Activated CD8-positive, alpha-beta memory T cell treated with anti-CD3 and anti-CD28 coated beads for 4 hours (primary cell): ENCODE results near the gene FCN3.

Experiments
- DNase-seq, 2 donors: peaks; one replicate each; pipeline ENCODE4 v3.0.0-alpha.2; 2020; ENCODE audit warnings: low read depth in 2 of 2

Gene FCN3

GRCh38 chr1:27358038-27358927 is 16.3 kb downstream of the FCN3 start:
- no peak for DNase-seq

GRCh38 chr1:27357281-27358037 is 17.2 kb downstream of the FCN3 start:
- DNase-seq = peak; percentile 59 to 61

DNA sequence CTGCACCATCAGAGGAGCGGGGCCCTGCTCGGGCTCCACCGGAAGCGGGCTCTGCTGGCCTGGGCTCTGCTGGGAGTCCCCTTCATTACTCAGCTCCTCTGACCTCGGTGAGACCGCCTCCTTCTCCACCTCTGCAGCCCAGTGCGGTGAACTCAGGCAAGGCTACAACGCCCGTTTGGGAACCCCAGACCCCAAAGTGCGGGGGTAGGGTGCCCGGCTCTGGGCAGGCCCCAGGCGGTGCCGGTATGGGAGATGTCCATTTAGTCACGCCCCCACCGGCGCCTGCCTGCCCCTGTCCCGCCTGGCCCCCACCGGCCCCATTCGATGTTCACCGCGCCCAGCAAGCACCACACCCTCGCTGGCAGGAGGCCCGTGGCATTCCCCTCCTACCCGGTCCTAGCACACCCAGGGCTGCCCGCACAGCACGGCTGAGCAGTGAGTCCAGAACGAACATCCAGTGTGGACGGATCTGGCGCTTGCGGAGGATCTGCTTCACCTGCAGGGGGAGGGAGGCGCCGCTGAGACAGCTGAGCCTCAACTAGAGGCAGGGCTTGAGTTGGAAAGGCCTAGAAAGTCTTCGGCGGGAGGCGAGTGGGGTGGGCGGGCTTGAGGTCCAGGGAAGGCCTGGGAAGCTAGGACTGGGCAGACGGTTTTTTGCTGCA is 17.9 kb downstream of the FCN3 start:
- DNase-seq = no peak

GRCh38 chr1:27356277-27356618 is 18.4 kb downstream of the FCN3 start:
- no peak for DNase-seq

DNA sequence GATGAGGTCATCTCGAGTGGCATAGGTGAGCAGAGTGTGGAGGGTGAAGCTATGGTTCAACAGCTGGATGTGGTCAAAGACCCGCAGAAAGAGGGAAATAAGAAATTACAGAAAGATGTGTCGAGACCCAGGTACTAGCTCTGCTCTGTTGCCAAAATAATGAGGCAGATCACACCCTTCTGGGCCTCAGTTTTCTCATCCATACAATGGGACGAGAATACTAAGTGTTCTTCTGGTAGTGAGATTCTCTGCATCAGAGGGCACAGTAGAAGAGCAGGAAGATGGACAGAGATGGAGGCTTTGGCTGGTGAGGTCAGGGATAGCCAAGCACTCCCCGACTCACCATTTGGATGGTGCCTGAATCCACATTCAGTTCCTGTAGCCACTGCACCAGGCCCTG is 18.9 kb downstream of the FCN3 start:
- DNase-seq = no peak

DNA sequence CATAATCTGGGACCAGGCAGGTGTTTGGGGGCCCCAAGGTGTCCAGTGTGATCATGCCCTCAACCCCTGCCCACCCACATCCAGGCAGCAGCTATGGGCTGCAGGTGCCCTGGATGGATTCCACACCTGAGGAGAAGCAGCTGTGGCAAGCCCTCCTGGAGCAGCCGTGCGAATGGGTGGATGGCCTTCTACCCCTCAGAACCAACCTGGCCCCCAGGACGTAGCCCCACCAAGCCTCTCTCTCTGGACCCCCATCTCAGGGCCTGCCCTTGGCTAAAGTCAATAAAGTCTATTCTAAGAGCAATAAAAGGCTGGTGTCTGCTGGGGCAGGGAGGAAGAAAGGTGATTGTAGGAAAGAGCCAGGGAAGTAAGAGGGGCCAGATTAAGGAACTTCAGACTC is 21.0 kb downstream of the FCN3 start:
- DNase-seq = no peak

GRCh38 chr1:27353166-27353565 is 21.5 kb downstream of the FCN3 start:
- DNase-seq = no peak

DNA sequence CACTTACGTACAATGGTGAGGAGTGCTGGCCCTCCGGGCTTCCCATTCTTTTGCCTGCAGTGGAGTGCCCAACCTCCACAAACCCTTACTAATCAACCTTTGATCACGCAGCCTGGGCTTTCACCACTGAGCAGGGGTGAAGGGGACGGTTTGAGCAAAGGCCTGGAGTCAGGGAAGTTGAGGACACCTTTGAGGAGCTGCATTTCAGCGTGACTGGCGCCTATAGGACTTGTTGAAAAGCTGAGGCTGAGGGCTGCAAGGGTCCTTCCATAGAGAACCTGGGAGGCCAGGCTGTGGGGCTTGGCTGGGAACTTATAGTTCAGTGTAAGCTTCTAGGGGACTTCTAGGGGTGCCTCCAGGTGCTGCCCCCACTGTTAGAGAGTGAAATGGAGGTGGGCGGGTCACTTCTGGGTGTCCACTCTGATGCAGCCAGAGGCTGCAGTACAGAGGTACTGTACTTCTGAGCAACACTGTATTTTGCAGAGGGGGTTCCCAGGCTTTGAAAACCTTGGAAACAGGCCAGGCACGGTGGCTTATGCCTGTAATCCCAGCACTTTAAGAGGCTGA is 23.0 kb downstream of the FCN3 start:
- DNase-seq = no peak

DNA sequence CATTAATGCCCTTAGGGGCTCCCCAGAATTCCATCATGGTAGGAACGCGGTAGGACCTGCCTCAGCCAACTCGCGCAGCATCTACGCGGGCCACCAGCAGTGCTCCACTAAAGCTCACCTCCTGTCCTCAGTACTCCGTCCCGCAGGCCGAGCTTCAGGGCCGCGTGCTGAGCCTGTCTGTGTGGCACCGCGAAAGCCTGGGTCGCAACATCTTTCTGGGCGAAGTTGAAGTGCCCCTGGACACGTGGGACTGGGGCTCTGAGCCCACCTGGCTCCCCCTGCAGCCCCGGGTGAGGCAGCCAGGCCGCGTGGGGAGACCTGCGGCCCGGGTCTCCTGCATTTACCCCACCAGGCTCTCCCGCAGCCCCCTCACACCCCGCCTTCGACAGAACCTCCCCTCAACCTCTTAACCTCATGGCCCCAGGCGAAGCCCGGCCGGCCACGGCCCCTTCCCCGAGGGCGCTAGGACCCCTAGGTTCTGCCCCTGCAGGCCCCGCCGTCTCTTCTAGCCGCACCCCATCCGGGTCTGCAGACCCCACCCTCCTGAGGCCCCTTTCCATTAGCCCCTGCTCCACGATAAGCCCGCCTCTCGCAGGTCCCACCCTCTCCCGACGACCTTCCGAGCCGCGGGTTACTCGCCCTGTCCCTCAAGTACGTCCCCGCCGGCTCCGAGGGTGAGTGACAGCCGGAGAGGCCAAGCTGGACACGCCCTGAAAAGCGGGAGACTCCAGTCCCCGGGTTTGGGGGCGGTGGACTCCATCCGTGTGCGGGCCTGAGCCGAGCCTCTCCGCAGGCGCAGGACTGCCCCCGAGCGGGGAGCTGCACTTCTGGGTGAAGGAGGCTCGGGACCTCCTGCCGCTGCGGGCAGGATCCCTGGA is 23.7 kb downstream of the FCN3 start:
- no peak for DNase-seq

- no peak for DNase-seq
Measured at GRCh38 chr1:27349784-27350662, 24.6 kb downstream of the FCN3 start.

- no peak for DNase-seq
Measured at GRCh38 chr1:27348861-27349783, 25.5 kb downstream of the FCN3 start.

- no peak for DNase-seq
Measured at GRCh38 chr1:27346991-27347624, 27.5 kb downstream of the FCN3 start.

DNA sequence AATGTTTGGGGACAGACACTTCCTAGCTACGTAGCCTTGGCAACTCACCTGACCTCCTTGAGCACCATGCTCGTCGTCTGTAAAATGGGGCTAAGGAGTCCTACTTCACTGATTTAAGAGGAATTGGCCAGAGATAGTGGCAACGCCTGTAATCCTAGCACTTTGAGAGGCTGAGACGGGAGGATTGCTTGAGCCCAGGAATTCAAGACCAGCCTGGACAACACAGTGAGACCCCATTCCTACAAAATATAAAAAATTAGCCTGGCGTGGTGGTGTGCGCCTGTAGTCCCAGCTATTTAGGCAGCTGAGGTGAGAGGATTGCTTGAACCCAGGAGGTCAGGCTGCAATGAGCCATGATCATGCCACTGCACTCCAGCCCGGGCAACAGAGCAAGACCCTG is 28.3 kb downstream of the FCN3 start:
- no peak for DNase-seq

DNA sequence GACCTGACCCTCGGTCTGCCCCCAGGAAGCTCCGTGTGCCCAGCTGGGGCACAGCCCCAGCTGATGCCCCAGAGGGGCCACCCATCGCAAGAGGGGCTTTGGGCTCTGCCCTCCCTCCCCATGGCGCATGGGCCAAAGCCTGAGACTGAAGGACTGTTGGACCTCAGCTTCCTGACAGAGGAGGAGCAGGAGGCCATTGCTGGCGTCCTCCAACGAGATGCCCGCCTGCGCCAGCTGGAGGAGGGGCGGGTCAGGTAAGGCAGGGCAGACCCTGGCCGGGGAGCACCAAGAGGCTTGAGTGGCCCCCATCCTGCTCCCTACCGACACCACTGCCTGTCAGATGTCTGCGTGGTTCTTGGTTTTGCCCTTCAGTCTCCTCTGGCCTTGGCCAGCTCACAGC is 29.4 kb downstream of the FCN3 start:
- no peak for DNase-seq

DNA sequence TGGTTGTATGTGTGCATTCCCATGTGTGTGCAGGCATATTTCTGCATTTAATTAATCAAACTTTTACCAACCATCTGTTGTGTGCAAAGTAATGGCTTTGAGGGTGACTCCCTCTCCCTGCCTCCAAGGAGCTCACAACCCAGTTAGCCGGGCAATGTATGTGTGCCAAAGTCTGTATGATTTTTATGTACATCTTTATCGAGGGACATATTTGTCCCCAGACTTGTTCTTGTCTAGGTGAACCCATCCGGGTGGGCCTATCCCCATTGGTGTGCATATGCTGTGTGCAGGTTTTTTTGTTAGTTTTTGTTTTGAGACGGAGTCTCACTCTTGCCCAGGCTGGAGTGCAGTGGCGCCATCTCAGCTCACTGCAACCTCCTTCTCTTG is 31.0 kb downstream of the FCN3 start:
- DNase-seq = no peak

DNA sequence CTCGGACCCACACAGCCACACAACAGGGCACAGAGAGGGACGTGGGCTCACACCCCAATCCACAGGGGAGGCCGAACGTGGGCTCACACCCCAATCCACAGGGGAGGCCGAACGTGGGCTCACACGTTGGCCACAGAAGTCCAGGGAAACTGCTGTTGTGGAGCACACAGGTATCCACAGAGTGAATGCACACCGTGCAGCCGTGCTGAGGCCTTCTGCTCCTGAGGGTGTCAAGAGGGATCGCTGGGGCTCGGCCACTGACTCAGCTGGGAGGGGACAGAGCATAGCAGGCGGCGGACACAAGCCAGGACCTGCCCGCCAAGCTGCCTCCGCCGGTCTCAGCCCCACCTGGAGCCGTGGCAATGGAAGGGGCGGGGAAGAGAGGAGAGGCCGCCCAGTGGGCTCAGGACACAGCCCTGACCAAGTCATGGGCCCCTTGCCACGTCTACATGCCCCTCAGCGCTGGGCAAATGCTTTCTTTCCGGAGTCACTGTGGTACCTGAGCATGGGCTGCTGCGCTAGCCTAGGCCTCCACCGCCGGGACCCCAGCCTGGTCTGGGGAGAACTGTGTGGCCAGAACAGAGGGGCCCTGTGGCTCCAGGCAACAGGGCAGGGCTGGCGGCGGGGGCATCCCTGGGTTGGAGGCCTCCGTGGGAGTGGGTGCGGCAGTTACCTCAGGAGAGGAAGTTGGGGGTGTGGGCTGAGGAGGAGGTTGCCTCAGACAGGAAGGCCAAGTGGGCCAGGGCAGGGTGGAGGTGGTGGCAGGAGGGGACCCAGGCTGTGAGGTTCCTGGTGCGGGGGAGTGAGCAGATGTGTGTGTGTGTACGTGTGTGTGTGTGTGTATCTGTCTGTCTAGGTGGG is 31.6 kb downstream of the FCN3 start:
- DNase-seq = peak; percentile 59 to 79

GRCh38 chr1:27342391-27342777 is 32.2 kb downstream of the FCN3 start:
- no peak for DNase-seq
